NCI-H2171 (cell line): ENCODE results near the gene FBXW8.

ENCODE experiments used
- DNase-seq: peaks from one replicate; lab custom pipeline; 2025; lab: John Stamatoyannopoulos, UW

Gene FBXW8

GRCh38 chr12:116924558-116925453 lies 14.1 kb downstream of the FBXW8 start:
- no peak for DNase-seq

- DNase-seq: no peak
Observed at GRCh38 chr12:116926283-116927243, 15.8 kb downstream of the FBXW8 start.

GRCh38 chr12:116927244-116927940 lies 16.6 kb downstream of the FBXW8 start:
- DNase-seq: no peak

DNA sequence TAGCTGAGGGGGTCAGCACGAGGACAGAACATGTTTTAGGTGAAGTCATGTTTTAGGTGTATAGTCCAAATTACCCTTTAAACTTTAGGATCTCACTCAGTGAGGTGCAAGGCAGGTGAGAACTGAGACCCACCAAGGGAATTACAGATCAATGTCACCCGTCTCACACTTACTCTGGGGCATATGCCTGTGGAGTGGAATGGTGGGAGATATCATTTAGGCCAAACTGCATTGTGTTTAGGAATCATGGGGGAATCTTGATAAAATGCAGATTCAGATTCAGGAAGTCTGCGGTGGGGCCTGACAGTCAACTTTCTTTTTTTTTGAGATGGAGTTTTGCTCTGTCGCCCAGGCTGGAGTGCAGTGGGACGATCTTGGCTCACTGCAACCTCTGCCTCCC lies 17.8 kb downstream of the FBXW8 start:
- no peak for DNase-seq

DNA sequence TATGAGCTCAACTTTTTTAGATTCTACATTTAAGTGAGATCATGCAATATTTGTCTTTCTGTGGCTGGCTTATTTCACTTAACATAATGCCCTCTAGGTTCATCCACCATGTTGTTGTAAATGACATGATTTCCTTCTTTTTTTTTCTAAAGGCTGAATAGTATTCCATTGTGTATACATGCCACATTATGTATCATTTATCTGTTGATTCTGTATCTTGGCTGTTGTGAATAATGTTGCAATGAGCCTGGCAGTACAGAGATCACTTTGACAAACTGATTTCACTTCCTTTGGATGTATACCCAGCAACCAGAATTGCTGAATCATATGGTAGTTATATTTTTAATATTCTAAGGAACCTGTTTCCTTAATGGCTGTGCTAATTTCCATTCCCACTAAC lies 19.1 kb downstream of the FBXW8 start:
- DNase-seq: no peak

- DNase-seq: no peak
Observed at GRCh38 chr12:116931665-116932064, 20.9 kb downstream of the FBXW8 start.

DNA sequence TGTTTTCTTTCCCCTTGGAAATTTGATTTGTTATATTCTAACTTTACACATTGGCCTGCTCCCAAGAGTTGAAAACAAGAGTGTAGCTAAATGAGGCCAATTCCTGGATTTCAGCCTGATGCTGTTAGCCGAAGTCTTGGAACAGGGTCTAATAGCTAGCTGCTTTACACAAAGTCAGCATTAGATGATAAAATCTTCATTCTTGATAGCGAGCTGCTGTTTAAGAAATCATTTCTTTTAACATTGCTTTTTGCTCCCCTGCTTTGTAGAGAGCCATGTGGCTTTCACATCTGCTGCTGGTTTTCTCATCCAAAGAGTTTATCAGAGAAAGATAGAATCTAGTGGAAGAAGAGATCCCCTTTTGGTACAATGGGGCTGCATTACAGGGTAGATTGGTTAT lies 22.3 kb downstream of the FBXW8 start:
- no peak for DNase-seq

GRCh38 chr12:116933512-116934246 lies 22.9 kb downstream of the FBXW8 start:
- no peak for DNase-seq

- no peak for DNase-seq
Observed at GRCh38 chr12:116934908-116935705, 24.4 kb downstream of the FBXW8 start.

DNA sequence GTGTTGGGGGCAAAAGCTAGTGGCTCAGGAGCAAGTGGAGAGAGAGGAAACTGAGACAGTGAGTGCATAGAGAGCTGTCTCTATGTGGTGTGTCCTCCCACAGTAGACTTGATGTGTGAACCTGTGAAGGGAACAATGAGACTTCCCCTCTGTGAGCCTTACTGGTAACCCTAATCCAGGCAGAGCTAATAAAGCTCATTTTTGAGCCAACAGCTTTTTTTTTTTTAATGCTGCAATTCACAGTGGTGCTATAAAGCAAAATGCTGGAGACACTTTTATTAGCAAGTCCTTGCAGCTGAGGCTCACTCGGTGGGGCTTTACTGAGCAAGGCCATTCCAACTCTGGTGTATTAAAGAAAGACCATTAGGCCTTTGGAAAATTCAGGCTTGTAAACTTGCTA lies 26.9 kb downstream of the FBXW8 start:
- DNase-seq: no peak

DNA sequence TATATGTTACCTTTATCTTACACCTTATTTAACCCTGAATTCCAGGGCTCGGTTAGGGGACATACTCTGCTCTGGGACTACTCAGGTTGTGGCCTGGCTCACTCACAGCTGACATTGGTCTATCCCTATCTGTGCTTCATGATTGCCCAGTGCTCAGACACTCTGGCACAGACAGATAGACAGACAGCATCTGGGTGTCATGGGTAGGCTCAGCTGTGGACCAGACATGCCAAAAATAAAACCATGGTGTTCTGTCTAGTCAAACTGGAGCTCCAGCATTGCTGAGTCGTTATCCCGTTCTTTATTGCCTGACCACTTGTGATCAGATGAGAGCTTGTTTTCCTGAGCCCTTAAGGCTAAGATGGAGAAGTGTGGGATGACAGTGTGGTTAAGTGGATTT lies 29.0 kb downstream of the FBXW8 start:
- DNase-seq: no peak

- no peak for DNase-seq
Observed at GRCh38 chr12:116941188-116941587, 30.4 kb downstream of the FBXW8 start.

GRCh38 chr12:116943419-116944372 lies 32.9 kb downstream of the FBXW8 start:
- no peak for DNase-seq

- DNase-seq: no peak
Observed at GRCh38 chr12:116945886-116946550, 35.3 kb downstream of the FBXW8 start.

DNA sequence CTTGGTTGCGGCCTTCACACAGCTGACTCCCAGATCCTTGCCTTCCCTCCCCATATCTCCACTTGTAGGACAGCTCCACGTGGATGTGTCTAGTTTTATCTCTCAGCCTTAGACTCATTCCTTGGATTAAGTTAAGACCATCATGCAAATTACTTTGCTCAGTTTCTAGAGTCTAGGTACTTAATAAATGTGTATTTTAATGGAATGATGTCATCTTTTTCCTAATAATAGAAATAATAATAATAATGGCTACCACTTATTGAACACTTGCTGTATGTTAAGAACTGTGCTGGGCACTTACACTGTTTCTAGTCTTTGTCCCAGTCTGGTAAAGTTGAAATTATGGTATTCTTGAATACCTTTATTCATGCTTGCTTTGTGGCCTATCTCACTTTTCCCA lies 37.5 kb downstream of the FBXW8 start:
- no peak for DNase-seq

GRCh38 chr12:116950628-116951325 lies 40.0 kb downstream of the FBXW8 start:
- no peak for DNase-seq

DNA sequence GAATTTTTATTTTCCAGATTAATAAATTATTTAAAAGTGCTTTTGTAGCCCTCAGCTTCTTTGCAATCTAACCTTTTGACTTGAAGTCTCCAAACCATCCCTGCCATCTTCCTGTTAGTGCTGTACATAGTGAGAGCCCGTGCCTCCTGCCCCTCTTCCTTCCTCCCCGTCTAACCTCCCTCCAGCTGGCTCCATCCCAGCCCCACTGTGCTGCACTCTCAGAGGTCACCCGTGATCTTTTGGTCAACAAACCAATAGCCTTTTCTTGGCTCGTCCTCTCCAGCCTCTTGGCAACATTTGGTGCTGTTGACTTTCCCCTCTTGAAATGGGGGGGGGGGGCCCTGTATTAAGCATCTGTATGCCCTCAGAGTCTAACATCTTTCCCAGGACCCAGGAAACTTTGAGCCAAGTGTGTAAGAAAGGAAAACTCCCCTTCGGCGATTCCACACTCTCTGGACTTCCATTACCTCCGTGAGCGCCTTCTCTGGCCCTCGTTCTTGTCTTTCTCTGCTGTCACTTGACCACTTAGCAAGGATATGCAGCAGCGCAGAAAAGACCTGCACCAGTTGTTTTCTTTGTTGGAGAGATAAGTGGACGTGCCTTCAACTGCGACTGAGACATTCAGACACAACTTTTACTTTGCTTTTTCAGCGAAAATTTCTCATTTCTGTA lies 44.1 kb downstream of the FBXW8 start:
- no peak for DNase-seq
